Prostate gland (tissue), 2 donors: ENCODE results near the gene PHAF1. TPM values are rescaled to one million over a fixed set of nuclear protein-coding genes. Genes with fewer than 3 reads are reported as not detected.

Source experiments
- DNase-seq: peaks from one replicate; pipeline ENCODE4 v3.0.0-alpha.2; 2019; ENCODE audit warnings: low spot score
- H3K27ac ChIP-seq, 2 donors: fragments of 200-600 bp; sonication (generic); 2 replicates each; pipeline ENCODE4 v1.5.1; 2017 to 2019
- H3K27me3 ChIP-seq: fragments of 200-600 bp; sonication (generic); replicated peaks from 2 replicates; pipeline ENCODE4 v1.5.1; 2019; ENCODE audit not compliant: insufficient read depth
- H3K36me3 ChIP-seq, 2 donors: fragments of 200-600 bp; sonication (generic); 1 replicate in 1 of 2; 2 replicates in 1 of 2; pipeline versions ENCODE4 v1.5.1 to v1.8.1; 2017 to 2019
- H3K4me1 ChIP-seq: fragments of 200-600 bp; sonication (generic); replicated peaks from 2 replicates; pipeline ENCODE4 v1.5.1; 2019
- H3K4me3 ChIP-seq, 2 donors: fragments of 200-600 bp; sonication (generic); 2 replicates each; pipeline ENCODE4 v1.5.1; 2017 to 2019
- H3K9me3 ChIP-seq: fragments of 200-600 bp; sonication (generic); 2 replicates; pipeline ENCODE4 v1.5.1; 2017
- CTCF ChIP-seq, 4 experiments: fragments of 200-600 bp in 2 of 4; fragments of 450-650 bp in 2 of 4; sonication (generic) in 2 of 4; IDR thresholded peaks; 1 replicate in 3 of 4; 2 replicates in 1 of 4; pipeline ENCODE4 v1.5.1; 2016 to 2019; ENCODE audit warnings: antibody characterized with exemption in 4 of 4, mild to moderate bottlenecking in 2 of 4, moderate library complexity in 2 of 4
- POLR2A ChIP-seq: fragments of 450-650 bp; IDR thresholded peaks from one replicate; pipeline ENCODE4 v1.6.1; 2016; ENCODE audit warnings: antibody characterized with exemption, mild to moderate bottlenecking
- POLR2AphosphoS5 ChIP-seq: sonication (generic); formaldehyde crosslinking; IDR thresholded peaks from one replicate; pipeline ENCODE4 v1.6.1; 2017; ENCODE audit warnings: antibody characterized with exemption
- WGBS: methylation state at CpG from one replicate; pipeline ENCODE4 v1.1.5; 2018; 5-methylcytosine and 5-hydroxymethylcytosine counted together
- intact Hi-C: fragments of 100-400 bp; cut with DNase I; formaldehyde crosslinking; loops from one replicate; pipeline ENCODE4 v1.14.2; 2022
- total RNA-seq, 2 donors: library from RNA; depleted of rRNA; stranded (reverse); fragments of >200 nt; gene quantifications; one replicate each; pipeline ENCODE4 v1.1.0, GENCODE V29; 2016

The PHAF1 gene
- total RNA-seq, 2 donors from 2014 or later = 30.1 to 31.9 TPM

- 96% methylated on average over 2 of the region's 2 CpGs for WGBS
- no peak overlapping the region for H3K27ac ChIP-seq
- peaks cover 0 to 3% of the 10 kb centered on the region in 2 donors for H3K36me3 ChIP-seq
- TF ChIP-seq POLR2AphosphoS5 (no peak), POLR2A (no peak), CTCF (IDR thresholded peaks at IDR 0.05) (no peak)
- no peaks in the 10 kb centered on the region for H3K27me3 ChIP-seq
- H3K4me1 ChIP-seq = no peaks in the 10 kb centered on the region
- H3K9me3 ChIP-seq = no peaks in the 10 kb centered on the region
- intact Hi-C loops = no loop called here
- no peak for DNase-seq
- no peak overlapping the region for H3K4me3 ChIP-seq
These were observed 34.4 kb upstream of the PHAF1 start for GRCh38 chr16:67075331-67075730.

GRCh38 chr16:67077871-67078270, 31.9 kb upstream of the PHAF1 start:
- 86% methylated on average over 4 of the region's 4 CpGs for WGBS
- Histone ChIP-seq H3K27me3 (no peaks in the 10 kb centered on the region), H3K4me3 (no peak overlapping the region), H3K4me1 (no peaks in the 10 kb centered on the region), H3K36me3 (peaks cover 0 to 3% of the 10 kb centered on the region in 2 donors), H3K27ac (no peak overlapping the region), H3K9me3 (no peaks in the 10 kb centered on the region)
- DNase-seq = no peak
- TF ChIP-seq CTCF (IDR thresholded peaks at IDR 0.05) (no peak), POLR2AphosphoS5 (no peak), POLR2A (no peak)
- intact Hi-C loops = no loop called here

- Histone ChIP-seq H3K9me3 (no peaks in the 10 kb centered on the region), H3K27ac (no peak overlapping the region), H3K4me3 (no peak overlapping the region), H3K27me3 (no peaks in the 10 kb centered on the region), H3K36me3 (no peaks in the 10 kb centered on the region), H3K4me1 (no peaks in the 10 kb centered on the region)
- WGBS = 86% methylated on average over 6 of the region's 6 CpGs
- intact Hi-C loops = no loop called here
- TF ChIP-seq CTCF (IDR thresholded peaks at IDR 0.05) (no peak), POLR2AphosphoS5 (no peak), POLR2A (no peak)
- no peak for DNase-seq
These were observed 27.6 kb upstream of the PHAF1 start for GRCh38 chr16:67082100-67082499.

- H3K27ac ChIP-seq = no peak overlapping the region
- no peak for TF ChIP-seq CTCF (IDR thresholded peaks at IDR 0.05)
- no peak for TF ChIP-seq POLR2A
- no peaks in the 10 kb centered on the region for H3K9me3 ChIP-seq
- no peaks in the 10 kb centered on the region for H3K4me1 ChIP-seq
- DNase-seq = no peak
- no peak overlapping the region for H3K4me3 ChIP-seq
- 90% methylated on average over 1 of the region's 1 CpG for WGBS
- no peaks in the 10 kb centered on the region for H3K27me3 ChIP-seq
- intact Hi-C loops = no loop called here
- H3K36me3 ChIP-seq = no peaks in the 10 kb centered on the region
These were observed 26.9 kb upstream of the PHAF1 start for GRCh38 chr16:67082891-67083290.

GRCh38 chr16:67084345-67085028, 25.3 kb upstream of the PHAF1 start:
- intact Hi-C loops = no loop called here
- TF ChIP-seq POLR2A (no peak), POLR2AphosphoS5 (no peak), CTCF (IDR thresholded peaks at IDR 0.05) (no peak)
- H3K27me3 ChIP-seq = no peaks in the 10 kb centered on the region
- 80% methylated on average over 4 of the region's 4 CpGs for WGBS
- no peak overlapping the region for H3K4me3 ChIP-seq
- H3K4me1 ChIP-seq = no peaks in the 10 kb centered on the region
- H3K27ac ChIP-seq = no peak overlapping the region
- H3K36me3 ChIP-seq = no peaks in the 10 kb centered on the region
- no peak for DNase-seq
- H3K9me3 ChIP-seq = no peaks in the 10 kb centered on the region
